HG03432 (cell line): ENCODE data around the gene RNF4.

Experiments used
- ATAC-seq: cut with Tn5 transposase; IDR thresholded peaks from one replicate; pipeline ENCODE4 v1.9.1; 2021; ENCODE audit warnings: mild to moderate bottlenecking, moderate library complexity; ENCODE audit not compliant: unreplicated experiment

RNF4 gene

DNA sequence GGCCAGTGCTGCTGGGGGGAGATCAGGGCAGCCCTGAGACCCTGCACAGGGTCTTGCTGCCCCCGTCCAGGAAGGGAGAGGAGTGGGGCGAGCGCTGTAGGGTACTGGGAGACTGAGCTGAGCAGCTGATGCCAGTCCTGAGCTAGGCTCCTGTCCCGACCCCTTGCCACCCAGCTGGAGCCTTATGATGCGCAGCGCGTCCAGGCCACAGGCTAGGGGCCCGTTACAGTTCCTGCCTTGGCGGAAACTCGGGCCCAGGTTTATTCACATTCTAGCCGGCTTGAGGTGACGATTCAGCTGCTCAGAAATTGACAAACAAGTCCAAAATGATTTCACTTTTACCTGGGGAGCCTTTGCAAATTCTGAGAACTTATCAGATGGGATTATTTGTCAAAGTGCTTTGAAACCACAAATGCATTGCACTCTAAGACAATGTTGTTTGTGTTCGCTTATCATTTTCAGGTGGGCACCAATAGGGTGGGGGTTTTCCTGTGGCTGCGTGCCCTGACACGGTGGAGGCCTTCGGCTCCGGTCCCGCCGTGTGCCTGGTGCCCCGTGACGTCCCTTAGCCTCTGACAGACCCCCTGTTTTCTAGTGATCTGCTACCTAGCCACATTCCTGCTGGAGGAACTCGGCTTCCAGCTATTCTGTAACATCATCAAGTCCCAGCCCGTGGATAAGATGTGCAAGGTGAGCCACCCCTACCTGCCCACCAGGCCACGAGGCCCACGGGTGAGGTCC is 31.3 kb upstream of the RNF4 start:
- no peak for ATAC-seq

DNA sequence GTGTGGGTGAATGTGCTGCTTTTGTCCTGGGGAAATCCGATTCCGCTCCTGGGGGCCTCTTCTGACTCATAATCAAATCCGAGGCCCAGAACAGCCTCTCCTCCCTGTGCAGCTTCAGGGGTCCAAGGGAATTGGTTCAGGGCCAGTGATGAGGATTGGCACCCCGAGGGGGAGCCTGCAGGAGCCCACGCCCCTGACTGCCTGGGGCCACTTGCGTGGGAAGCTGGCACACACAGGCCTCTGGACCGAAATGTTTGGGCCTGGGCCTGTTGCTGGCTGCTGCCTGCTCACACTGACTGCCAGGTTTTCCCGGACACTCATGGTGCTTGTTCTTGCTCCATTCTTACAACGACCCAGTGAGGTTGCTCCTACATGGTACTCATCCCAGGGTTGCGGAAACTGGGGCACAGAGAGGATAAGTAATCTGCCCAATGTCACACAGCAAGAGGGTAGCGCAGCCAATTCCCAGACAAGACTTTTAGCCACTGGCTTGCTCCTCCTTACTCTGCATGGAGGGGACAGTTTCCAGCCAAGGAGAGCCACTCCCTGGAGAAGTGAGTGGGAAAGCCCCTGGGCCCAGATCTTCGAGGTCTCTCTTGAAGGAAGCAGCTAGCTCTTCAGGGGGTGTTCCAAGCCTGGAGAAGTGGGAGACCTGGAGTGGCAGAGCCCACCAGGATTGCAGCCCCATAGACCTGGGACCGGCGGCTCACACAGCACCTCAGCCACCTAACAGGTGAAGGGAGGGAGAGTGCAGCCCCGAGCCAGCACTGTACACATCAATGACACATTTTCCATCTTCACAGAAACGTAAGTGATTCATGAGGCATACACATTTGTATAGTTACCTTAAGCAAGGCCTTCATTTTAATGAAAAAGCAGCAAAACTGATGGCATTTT is 29.8 kb upstream of the RNF4 start:
- ATAC-seq = no peak

DNA sequence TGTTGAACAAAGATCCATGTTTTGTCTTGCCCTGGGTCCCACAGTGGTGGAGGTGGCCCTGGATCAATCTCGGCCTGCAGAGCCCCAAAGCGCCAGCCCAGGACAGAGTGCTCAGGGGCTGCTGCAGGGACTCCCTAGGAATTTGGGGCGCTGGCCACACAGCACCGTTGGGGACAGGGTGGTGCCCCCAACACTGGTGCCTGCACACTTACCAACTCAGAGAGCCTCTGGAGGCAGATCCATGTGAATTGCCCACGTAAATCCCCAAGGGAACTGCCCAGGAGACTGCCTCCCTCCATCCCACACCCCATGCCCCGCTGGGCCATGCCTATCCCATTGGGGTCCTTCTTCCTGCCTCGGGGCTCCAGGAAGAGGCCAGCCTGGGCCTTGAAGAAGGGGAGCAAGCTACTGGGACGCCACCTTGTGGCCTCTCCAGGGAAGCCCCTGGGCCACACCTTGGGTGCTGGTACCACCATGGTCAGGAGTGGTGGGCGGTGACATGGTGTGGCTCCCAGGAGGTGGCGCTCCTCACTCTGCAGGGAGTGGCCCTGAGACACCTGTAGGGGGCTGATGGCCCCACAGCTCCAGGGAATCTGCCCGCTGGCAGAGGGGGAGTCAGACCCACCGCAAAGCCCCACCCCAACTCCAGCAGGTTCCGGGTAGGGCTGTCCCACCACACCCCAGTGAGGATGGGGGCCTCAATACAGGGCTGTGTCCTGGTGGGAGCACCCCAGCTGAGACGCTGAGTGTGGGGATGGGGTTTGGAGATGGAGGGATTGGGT is 27.3 kb upstream of the RNF4 start:
- ATAC-seq = peak; percentile 77

DNA sequence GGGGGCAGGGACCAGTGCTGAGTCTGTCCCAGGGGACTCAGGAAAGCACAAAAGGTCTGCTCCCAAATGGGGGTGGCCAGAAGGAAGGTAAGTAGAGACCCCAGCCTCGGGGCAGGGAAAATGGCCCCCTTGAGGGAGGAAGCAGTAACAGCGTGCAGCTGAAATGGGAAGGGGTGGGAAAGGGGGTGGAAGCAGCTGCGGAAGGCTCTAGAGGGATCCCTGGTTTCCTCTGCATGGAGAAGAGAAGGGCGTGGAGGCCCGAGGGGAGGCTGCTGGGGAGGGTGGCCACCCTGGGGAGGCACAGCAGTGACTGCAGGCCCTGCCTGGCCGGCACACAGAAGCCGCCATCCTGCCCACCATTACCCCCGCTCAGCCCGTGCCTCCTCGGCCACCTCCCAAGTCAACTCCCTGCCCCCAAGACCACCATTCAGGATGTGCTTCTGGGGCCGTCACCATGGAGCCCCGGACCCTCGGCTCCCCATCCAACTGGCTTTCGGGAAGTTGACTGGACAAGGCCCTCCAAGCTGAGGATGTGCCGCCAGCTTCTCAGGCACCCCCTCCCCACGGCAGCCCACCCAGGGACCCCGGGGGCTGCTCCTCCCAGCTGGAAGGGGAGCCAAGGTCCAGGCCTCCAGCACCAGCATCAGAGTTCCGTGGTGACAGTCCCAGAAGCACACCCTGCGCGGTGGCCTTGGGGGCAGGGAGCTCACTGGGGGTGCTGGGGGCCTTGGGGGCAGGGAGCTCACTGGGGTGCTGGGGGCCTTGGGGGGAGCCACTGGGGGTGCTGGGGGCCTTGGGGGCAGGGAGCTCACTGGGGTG is 26.5 kb upstream of the RNF4 start:
- no peak for ATAC-seq

DNA sequence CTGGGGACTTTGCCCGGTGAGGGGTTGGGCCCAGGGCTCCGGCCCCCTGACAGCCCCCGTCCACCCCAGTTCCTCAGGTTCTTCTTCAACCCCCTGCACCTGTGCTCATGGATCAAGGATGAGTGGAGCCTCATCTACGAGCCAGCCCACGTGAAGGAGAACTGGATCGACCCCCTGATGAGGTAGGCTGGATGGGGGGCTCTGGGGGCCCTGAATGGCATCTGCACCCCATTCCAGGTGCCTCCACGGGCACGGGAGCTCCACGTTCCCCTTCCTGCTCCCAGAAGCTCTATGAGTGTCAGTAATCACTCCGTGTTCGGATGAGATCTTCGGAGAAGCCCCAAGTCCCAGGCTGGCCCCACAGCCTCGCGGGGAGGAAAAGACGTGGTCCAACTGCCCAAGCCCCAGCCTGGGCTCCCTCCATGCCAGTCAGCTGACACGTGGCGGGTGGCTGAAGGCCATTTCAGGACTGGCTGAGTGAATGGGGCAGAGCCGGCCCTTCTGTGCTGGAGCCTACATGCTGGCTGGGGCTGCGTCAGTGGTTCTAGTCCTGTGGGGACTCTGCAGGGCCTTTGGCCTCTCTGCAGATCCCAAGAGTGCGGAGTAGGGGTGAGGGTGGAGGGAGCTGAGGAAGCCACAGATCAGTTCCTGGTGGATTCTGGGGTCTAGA is 25.7 kb upstream of the RNF4 start:
- no peak for ATAC-seq

DNA sequence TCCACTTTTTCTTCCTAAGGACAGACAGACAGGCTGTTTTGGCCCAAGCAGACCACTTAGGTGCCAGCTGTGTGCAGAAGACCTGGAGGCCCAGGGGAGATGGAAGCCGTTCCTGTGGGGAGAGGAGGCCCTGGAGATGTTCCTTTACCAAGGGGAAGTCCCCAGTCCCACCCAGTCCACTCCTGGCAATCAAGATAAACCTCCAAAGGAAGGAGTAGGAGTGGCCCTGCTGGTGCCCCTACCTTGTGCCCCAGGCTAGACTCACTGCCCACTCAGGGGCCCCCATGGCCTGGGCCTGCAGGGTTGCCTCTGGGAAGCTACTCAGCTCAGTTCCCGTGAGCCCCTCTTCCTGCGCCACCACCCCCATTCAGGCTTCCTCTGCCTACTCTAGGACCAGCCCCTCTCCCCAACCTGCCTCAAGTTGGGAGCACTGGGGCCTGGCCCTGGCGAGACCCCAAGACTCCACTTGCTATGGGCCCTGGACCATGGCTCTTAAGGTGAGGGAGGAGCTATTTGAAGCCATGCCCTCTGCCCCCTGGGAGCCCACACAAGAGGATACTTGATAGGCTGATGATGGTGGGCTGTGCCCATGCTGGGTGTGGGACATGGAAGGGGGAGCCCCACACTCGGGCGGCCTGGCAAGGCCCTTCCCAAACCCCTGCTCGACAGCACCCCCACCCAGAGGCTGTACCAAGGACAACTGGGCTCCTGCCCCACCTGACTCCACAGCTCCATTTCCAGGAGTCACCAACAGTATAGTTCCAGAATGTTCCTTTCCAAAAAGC is 24.8 kb upstream of the RNF4 start:
- ATAC-seq = no peak

DNA sequence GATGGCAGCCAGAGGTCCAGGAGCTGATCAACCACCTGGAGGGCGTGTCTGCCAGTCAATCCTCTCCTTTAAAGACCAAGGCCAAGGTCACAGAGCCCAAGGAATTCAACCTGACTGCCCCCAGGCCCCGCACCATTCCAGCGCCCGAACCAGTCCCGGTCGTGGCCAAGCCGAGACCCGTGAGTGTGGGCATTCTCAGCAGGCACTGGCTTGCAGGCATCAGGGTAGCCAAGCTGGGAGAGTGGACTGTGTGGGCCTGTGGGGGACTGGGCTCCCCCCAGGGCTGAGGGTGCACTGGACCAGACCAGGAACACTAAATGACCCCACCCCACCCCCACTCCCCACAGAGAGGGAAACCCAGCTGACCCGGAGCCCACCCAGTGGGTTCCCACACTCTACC is 23.8 kb upstream of the RNF4 start:
- no peak for ATAC-seq

DNA sequence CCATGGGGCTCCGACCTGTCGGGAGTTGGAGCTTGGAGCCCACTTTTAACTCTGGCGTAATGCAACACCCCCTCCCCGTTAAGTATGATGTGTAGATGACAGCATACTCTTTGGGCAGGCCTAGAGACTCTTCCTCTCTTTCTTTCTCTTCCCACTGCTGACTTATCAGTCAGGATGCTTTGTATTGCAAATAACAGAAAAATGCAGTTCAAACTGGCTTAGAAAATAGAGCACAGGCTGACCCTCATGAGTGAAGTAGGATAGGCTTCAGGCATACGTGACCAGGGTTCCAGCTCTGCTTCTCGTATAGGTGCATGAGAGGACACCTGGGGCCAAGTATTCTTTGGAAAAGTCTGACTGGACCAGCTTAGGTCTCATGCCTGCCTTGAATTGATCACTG is 23.3 kb upstream of the RNF4 start:
- ATAC-seq = no peak

DNA sequence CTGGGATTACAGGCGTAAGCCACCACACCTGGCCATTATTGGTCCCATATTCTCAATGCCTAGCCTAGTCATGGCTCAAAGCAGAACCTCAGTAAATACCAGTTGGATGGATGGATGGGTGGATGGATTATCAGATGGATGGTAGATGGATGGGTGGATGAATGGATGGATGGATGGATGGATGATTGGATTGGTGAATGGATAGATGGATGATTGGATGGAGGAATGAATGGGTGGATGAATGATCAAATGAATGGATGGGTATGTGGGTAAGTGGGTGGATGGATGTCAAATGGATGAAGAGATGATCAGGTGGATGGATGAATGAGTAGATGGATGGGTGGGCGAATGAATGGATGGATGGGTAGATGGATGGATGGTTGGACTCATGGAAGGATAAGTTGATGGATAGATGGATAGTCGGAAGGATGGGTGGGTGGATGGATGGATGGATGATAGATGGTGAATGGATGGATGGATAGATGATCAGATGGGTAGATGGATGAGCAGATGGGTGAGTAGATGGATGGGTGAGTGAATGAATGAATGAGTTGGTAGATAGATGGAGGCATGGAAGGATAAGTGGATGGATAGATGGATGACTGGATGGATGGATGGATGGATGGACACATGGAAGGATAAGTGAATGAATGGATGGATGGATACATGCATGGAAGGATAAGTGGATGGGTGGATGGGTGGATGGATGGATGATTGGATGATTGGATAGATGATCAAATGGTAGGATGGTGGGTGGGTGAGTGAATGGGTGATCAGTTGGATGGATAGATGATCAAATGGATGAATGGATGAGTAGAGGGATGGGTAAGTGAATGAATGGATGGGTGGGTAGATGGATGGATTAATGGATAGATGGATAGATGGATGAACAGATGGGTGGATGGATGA is 22.0 kb upstream of the RNF4 start:
- no peak for ATAC-seq

DNA sequence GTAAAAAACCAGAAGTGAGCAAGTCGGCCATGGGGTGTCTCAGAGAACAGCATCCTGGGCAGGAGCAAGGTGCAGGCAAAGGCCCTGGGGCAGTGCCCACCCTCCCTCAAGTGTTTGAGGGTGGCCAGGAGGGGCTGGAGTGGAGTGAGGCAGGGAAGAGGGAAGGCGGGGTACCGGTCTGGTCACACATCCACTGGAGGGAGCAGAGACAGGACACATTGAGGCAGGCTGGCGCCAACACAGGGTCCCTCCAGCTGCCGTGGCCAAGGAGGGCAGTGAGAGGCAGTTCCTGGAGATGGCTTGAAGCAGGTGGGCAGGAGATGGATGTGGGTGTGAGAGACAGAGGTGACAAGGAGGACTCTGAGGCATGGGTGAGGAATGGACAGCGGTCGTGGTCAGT is 20.3 kb upstream of the RNF4 start:
- ATAC-seq = no peak

DNA sequence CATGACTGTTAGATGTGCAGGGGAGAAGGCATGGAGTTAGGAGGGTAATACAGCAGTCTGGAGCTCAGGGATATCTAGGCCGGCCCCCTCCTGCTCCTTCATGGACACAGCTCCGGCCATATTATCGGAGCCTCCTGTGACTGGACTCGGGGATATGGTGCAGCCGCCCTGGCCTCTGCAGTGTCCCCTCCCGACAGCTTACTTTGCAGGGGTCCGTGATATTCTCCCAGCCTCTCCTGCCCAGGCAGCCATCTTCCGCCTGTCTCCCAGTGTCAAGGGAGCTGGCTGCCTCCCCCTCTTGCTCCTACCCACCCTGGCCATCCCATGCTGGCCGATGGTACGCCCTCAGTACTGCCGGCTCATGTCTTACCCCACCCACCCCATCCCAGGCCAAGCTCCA is 19.9 kb upstream of the RNF4 start:
- ATAC-seq = no peak

DNA sequence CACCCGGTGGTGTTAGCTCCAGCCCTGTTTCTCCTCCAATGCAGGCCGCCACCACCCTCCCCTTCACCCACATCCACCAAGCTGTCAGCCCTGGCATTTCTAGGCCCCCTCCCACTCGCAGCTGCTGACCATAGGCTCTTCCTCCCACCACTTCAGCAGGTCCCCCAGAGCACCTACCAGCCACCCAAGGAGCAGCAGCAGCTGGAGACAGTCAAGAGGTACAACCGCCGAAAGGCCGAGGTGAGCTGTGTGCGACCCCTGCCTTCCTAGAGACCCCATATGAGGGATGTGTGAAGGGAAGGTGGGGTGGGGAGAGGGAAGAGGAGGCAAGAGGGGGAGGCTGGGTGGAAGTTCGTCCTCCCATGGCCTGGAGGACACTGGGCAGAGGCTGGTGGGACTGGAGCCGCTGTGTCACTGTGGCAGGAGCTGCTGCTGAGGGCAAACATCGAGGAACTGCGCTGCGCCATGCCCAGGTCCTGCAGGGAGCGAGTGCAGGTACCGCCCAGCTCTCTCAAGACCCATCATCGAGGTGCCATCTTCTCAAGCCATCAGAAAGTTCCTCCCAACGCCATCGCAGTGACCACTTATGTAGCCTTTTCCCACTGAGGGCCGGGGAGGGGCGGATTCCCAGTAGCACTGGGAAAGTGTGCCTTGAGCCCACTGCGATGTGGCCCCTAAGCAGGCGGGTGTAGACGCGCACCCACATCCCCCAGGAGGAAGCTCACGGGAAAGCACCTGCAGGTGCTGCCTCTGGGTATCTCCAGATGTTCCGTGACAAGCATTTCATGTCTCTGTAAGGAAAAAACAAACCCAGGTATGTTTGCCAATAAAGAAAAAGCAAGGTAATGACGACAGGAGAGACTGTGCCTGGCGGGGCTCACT is 19.2 kb upstream of the RNF4 start:
- ATAC-seq = no peak

DNA sequence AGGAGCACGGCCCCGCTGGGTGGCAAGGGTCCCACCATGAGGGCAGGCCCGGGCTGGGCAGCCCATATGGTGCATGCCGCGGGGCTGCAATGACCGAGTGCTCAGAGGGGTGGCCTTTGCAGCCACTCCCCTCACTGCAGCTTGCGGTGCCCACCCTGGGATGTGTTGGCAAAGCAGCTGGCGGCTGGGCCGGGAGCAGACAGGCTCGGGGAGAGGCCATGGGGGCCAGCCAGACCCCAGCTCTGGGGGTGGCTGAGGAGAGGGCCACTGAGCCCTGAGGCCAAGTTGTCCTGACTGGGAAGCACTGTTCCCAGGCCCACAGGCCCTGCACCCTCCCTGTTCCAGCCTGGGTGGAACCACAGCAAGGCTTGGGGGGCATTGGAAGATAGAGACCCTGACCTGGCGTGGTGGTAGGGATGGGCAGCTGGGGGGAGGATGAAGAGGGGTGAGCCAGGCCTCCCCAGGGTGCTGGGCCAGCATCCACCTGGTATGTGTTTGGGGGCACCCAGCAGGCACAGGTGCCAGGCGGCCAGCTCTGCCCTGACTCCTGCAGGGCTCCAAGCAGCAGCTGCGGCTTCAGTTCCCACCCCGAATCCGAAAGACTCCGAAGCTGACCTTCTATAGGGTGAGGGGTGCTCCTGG is 18.4 kb upstream of the RNF4 start:
- ATAC-seq = no peak

DNA sequence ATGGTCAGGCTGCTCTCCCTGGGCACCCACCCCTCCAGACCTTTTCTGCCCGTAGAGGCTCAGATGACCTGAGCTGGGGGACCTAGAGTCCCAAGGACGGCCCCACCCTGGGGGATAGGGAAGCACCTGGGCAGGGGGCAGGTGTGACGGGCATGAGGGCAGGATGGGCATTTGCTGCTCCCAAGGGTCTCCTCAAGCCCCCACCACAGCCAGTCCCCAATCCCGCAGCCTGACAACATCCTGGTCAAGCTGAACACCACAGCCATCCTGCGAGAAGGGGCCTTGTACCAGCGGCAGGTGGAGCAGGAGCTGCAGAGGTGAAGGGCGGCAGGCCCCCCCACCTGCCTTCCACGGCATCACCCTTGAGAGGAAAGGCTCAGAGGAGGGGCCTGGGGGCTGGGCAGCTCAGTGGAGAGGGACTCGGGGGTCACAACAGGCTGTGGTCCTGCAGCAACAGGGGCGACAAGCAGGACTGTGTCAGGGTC is 17.8 kb upstream of the RNF4 start:
- no peak for ATAC-seq

DNA sequence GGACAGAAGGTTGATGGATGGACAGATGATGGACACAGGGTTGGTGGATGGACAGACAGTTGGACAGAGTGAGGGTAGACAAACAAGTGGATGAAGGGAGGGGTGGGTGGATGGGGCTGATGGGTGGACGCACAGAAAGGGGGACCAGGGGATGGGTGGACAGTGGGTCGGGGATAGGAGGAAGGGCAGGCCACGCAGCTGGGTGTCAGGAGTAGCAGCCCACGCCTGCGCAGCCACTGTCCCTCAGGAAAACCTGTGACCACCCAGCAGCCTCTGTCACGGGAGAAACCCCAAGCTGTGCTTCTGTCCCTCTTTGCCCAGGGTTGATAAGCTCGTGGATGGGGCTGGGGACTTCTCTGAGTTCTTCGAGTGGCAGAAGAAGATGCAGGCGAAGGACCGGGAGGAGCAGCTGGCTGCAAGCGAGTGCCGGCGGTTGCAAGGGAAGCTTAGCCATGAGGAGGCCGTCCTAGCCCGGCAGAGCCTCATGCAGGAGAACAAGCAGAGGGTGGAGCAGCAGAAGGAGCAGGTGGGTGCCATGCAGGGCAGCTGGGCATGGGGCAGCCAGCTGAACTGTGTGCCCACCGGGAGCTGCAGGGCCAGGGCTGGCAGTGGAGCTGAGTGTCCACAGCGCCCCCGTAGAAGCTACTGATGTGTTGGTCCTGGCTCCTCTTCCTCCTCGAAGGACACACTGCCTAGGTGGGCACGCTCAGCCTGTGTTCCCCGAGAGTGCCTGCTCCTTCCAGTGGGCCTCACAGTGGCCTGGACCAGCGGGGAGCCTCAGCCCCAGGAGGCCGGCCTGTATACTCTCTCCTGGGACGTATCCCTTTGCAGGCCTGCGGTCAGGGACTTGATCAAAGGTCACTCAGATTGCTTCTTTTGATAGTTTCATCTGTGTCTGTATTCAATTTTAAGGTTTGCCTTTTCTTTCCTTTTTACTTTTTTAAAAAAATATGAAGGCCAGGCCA is 16.8 kb upstream of the RNF4 start:
- ATAC-seq = no peak
